GM12872 (cell line): ENCODE measurements around the gene CNTF.

Experiments
- CTCF ChIP-seq: IDR thresholded peaks from 3 replicates; pipeline ENCODE4 v1.5.1; 2011; ENCODE audit warnings: low read depth, mild to moderate bottlenecking, low read length, moderate library complexity; ENCODE audit not compliant: insufficient read depth

Gene CNTF

GRCh38 chr11:58578635-58579191, 43.8 kb upstream of the CNTF start, which contains the start of gene ZFP91:
TSS of gene ZFP91 (plus strand) at chr11:58579063. CDS start at chr11:58579282, 219 bp downstream.
- TF ChIP-seq CTCF = no peak

GRCh38 chr11:58579192-58580129, 43.0 kb upstream of the CNTF start:
- peak; percentile 85 for TF ChIP-seq CTCF

GRCh38 chr11:58580311-58580710, 42.2 kb upstream of the CNTF start:
- no peak for TF ChIP-seq CTCF

- TF ChIP-seq CTCF = no peak
These were observed 40.0 kb upstream of the CNTF start for GRCh38 chr11:58582437-58582836.

- no peak for TF ChIP-seq CTCF
These were observed 35.5 kb upstream of the CNTF start for GRCh38 chr11:58586998-58587397.

GRCh38 chr11:58591659-58592058, 30.8 kb upstream of the CNTF start:
- TF ChIP-seq CTCF = no peak

GRCh38 chr11:58592760-58593472, 29.5 kb upstream of the CNTF start:
- TF ChIP-seq CTCF = no peak
